HG03469 (cell line): ENCODE measurements around the gene BLCAP.

Experiments used
- ATAC-seq: cut with Tn5 transposase; IDR thresholded peaks from one replicate; pipeline ENCODE4 v1.9.1; 2021; ENCODE audit warnings: mild to moderate bottlenecking, moderate library complexity, moderate number of reproducible peaks; ENCODE audit not compliant: unreplicated experiment

BLCAP gene

GRCh38 chr20:37530696-37531095, 3.0 kb upstream of the BLCAP start:
- no peak for ATAC-seq

GRCh38 chr20:37529968-37530600, 2.4 kb upstream of the BLCAP start:
- no peak for ATAC-seq

GRCh38 chr20:37529214-37529967, 1.7 kb upstream of the BLCAP start:
- no peak for ATAC-seq

GRCh38 chr20:37528446-37529213, 954 bp upstream of the BLCAP start:
- ATAC-seq, result no peak

- ATAC-seq, result no peak
Observed at GRCh38 chr20:37526839-37527637, 638 bp downstream of the BLCAP start.

- no peak for ATAC-seq
Observed at GRCh38 chr20:37526238-37526838, 1.3 kb downstream of the BLCAP start.

GRCh38 chr20:37525810-37526209, 1.9 kb downstream of the BLCAP start:
- no peak for ATAC-seq

GRCh38 chr20:37524859-37525708, 2.6 kb downstream of the BLCAP start:
- no peak for ATAC-seq

GRCh38 chr20:37523911-37524700, 3.6 kb downstream of the BLCAP start:
- ATAC-seq, result no peak

- no peak for ATAC-seq
Observed at GRCh38 chr20:37523012-37523391, 4.7 kb downstream of the BLCAP start.

- ATAC-seq, result no peak
Observed at GRCh38 chr20:37522260-37523011, 5.2 kb downstream of the BLCAP start.

- no peak for ATAC-seq
Observed at GRCh38 chr20:37521061-37521771, 6.5 kb downstream of the BLCAP start, which contains the start of gene NNAT. Gene NNAT (plus strand): TSS chr20:37521250. CDS start chr20:37521332, 82 bp downstream.

GRCh38 chr20:37520419-37520955, 7.2 kb downstream of the BLCAP start:
- no peak for ATAC-seq

GRCh38 chr20:37519508-37520418, 7.9 kb downstream of the BLCAP start:
- ATAC-seq, result no peak

GRCh38 chr20:37518606-37519507, 8.8 kb downstream of the BLCAP start:
- no peak for ATAC-seq
